B cell (primary cell): ENCODE results near the gene FBP1. TPM values are rescaled to one million over a fixed set of nuclear protein-coding genes. Genes with fewer than 3 reads are reported as not detected.

ENCODE experiments used
- ATAC-seq: fragments of 200-7000 bp; cut with Tn5 transposase; one replicate; pipeline ENCODE4 v1.10.0; 2021; ENCODE audit warnings: low read depth, mild to moderate bottlenecking, moderate number of reproducible peaks, moderate library complexity
- CTCF ChIA-PET: fragments of 350-600 bp; sonication (Branson Sonifier 250); formaldehyde crosslinking; loops from one replicate; lab custom pipeline; 2021; ENCODE audit warnings: antibody characterized with exemption, inconsistent platforms; lab: Charles Lee
- POLR2A ChIA-PET: fragments of 350-600 bp; sonication (Branson Sonifier 250); formaldehyde crosslinking; loops from one replicate; lab custom pipeline; 2021; ENCODE audit warnings: antibody characterized with exemption; lab: Charles Lee
- DNase-seq: peaks from one replicate; pipeline ENCODE4 v3.0.0; 2013
- H2AFZ ChIP-seq: 2 replicates; pipeline ENCODE4 v1.6.1; 2012; ENCODE audit warnings: mild to moderate bottlenecking, low read depth, low read length; ENCODE audit not compliant: insufficient read depth, poor library complexity, severe bottlenecking
- H3K27ac ChIP-seq, 2 donors: 1 replicate in 1 of 2; 2 replicates in 1 of 2; pipeline ENCODE4 v1.5.1; 2012 to 2013; ENCODE audit warnings: low read length in 2 of 2, mild to moderate bottlenecking in 2 of 2, moderate library complexity in 1 of 2
- H3K27me3 ChIP-seq, 4 experiments: fragments of 200-600 bp in 1 of 4; sonication (generic) in 1 of 4; replicated peaks in 1 of 4; 1 replicate in 2 of 4; 2 replicates in 2 of 4; pipeline versions ENCODE4 v1.6.1 to v1.7.0; 2013 to 2016; ENCODE audit warnings: low read length in 3 of 4, mild to moderate bottlenecking in 2 of 4, mixed read lengths in 1 of 4, moderate library complexity in 1 of 4; ENCODE audit not compliant: insufficient read depth in 4 of 4, control insufficient read depth in 3 of 4; ENCODE audit errors: control extremely low read depth in 1 of 4
- H3K36me3 ChIP-seq, 2 experiments: replicated peaks in 1 of 2; 1 replicate in 1 of 2; 2 replicates in 1 of 2; pipeline versions ENCODE4 v1.6.1 to v1.7.1; 2013; ENCODE audit warnings: low read length in 1 of 2; ENCODE audit not compliant: insufficient read depth in 2 of 2, control insufficient read depth in 1 of 2; ENCODE audit errors: control extremely low read depth in 1 of 2, extremely low read depth in 1 of 2
- H3K4me1 ChIP-seq, 2 donors: fragments of 200-600 bp in 1 of 2; sonication (generic) in 1 of 2; 1 replicate in 1 of 2; 2 replicates in 1 of 2; pipeline versions ENCODE4 v1.5.1 to v1.6.1; 2013 to 2017; ENCODE audit warnings: low read length in 2 of 2; ENCODE audit not compliant: control insufficient read depth in 2 of 2, insufficient read depth in 2 of 2
- H3K4me2 ChIP-seq: replicated peaks from 2 replicates; pipeline ENCODE3; 2012; ENCODE audit warnings: mild to moderate bottlenecking, low read depth, low read length; ENCODE audit not compliant: poor library complexity, severe bottlenecking
- H3K4me3 ChIP-seq, 5 experiments: fragments of 200-600 bp in 1 of 5; sonication (generic) in 1 of 5; 1 replicate in 3 of 5; 2 replicates in 2 of 5; pipeline versions ENCODE4 v1.5.1 to v1.7.0; 2011 to 2016; ENCODE audit warnings: low read length in 4 of 5, mild to moderate bottlenecking in 4 of 5, low read depth in 2 of 5, control low read depth in 1 of 5, moderate library complexity in 1 of 5; ENCODE audit not compliant: insufficient read depth in 1 of 5; ENCODE audit errors: control extremely low read depth in 1 of 5, extremely low read depth in 1 of 5
- H3K79me2 ChIP-seq: fragments of 200-600 bp; sonication (generic); one replicate; pipeline ENCODE4 v1.6.0; 2016; ENCODE audit warnings: low read length; ENCODE audit not compliant: control insufficient read depth, insufficient read depth
- H3K9ac ChIP-seq: fragments of 200-600 bp; sonication (generic); 2 replicates; pipeline ENCODE4 v1.6.1; 2017; ENCODE audit warnings: mild to moderate bottlenecking, low read length, moderate library complexity
- H3K9me3 ChIP-seq, 3 donors: one replicate each; pipeline versions ENCODE4 v1.6.1 to v1.7.1; 2013; ENCODE audit warnings: low read length in 2 of 3; ENCODE audit not compliant: control insufficient read depth in 2 of 3, insufficient read depth in 1 of 3; ENCODE audit errors: control extremely low read depth in 1 of 3
- H4K20me1 ChIP-seq: 2 replicates; pipeline ENCODE4 v1.6.0; 2012; ENCODE audit warnings: mild to moderate bottlenecking, low read length; ENCODE audit not compliant: insufficient read depth, control insufficient read depth, poor library complexity, severe bottlenecking
- H3K27ac Mint-ChIP-seq: one replicate; pipeline ENCODE4 v1.8.0; 2021; ENCODE audit warnings: mixed read lengths
- H3K27me3 Mint-ChIP-seq: one replicate; pipeline ENCODE4 v1.8.0; 2021; ENCODE audit warnings: mixed read lengths
- H3K4me1 Mint-ChIP-seq: one replicate; pipeline ENCODE4 v1.8.0; 2021; ENCODE audit warnings: mixed read lengths
- H3K4me3 Mint-ChIP-seq: one replicate; pipeline ENCODE4 v1.8.0; 2021; ENCODE audit warnings: mixed read lengths
- H3K9me3 Mint-ChIP-seq: one replicate; pipeline ENCODE4 v1.8.0; 2022; ENCODE audit warnings: mixed read lengths; ENCODE audit not compliant: insufficient read depth
- EZH2 ChIP-seq: IDR thresholded peaks from 2 replicates; pipeline ENCODE4 v1.6.1; 2012; ENCODE audit warnings: borderline replicate concordance, low read depth, mild to moderate bottlenecking, moderate library complexity, low read length; ENCODE audit not compliant: insufficient read depth, poor library complexity, severe bottlenecking
- WGBS: methylation state at CpG from one replicate; pipeline ENCODE4 v1.1.5; 2013; ENCODE audit warnings: missing lambda C conversion rate; ENCODE audit not compliant: insufficient coverage; 5-methylcytosine and 5-hydroxymethylcytosine counted together
- intact Hi-C: fragments of 100-400 bp; cut with micrococcal nuclease; formaldehyde crosslinking; loops from one replicate; pipeline ENCODE4 v1.10.0; 2022
- polyA plus RNA-seq: library from polyadenylated mRNA; depleted of rRNA; stranded (reverse); fragments of >200 nt; gene quantifications from 2 replicates; pipeline ENCODE4 v1.2.3, GENCODE V29; 2012
- total RNA-seq, 2 donors: library from RNA; stranded (reverse); fragments of 120-200 nt in 1 of 2; gene quantifications; 1 replicate in 1 of 2; 2 replicates in 1 of 2; pipeline versions ENCODE4 v1.2.3 to v1.2.4, GENCODE V29; 2013 to 2022
- TF ChIP-seq, protein P1 (sequence below): fragments of 200-600 bp; IDR thresholded peaks from one replicate; pipeline ENCODE4 v1.8.0; 2022; ENCODE audit warnings: antibody characterized with exemption, mild to moderate bottlenecking

FBP1 gene
- total and polyA plus RNA-seq, 2 donors (not counting 1 experiment from before 2014, with no cell fraction given), result 2.8 TPM

DNA sequence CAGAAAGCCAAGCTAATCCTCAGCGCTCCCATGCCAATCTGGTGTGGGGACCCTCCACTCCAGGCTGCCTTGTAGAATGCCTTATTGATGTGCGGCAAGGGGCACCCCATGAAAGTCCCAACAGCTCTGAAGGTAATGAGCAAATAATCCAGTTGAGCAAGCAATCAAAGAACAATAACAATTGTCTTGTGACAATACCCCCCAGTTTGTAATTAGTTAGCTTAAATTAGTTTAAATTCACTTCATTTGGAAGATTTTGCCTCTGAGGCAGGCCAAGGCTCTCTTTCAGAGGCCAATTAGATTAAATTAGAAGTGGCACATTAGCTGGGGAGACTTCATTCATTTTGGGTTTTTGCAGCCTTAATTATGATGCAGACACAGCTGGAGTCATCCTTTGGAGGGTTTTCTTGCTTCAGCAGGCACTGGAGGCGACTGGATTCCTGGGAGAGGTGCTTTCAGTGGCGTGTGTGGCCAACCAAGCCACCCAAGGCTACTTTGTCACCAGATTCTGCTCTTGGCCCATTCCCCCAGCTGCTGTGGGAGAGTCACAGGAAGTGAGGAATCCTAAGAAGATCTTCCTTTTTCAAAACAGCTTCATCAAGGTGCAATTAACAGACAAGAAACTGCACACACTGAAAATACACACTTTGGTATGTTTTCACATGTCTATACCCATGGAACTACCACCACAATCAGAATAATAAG lies 17.9 kb upstream of the FBP1 start:
- Histone ChIP-seq H2AFZ (peak overlapping the region; percentile 77), H3K79me2 (no peaks in the 10 kb centered on the region), H3K9me3 (no peaks in the 10 kb centered on the region), H3K4me2 (peak overlapping the region; percentile 73), H3K9ac (no peak overlapping the region), H3K4me3 (no peak overlapping the region), H3K36me3 (no peaks in the 10 kb centered on the region), H3K27me3 (no peaks in the 10 kb centered on the region), H3K4me1 (peaks cover 14 to 16% of the 10 kb centered on the region in 2 donors), H3K27ac (peak overlapping the region in 1 of 2 donors; percentile 83), H4K20me1 (no peaks in the 10 kb centered on the region)
- Mint-ChIP-seq H3K4me1 (peaks cover 17% of the 10 kb centered on the region), H3K27me3 (peaks cover 2% of the 10 kb centered on the region), H3K27ac (no peak overlapping the region), H3K4me3 (no peak overlapping the region), H3K9me3 (no peaks in the 10 kb centered on the region)
- TF ChIP-seq, protein P1, sequence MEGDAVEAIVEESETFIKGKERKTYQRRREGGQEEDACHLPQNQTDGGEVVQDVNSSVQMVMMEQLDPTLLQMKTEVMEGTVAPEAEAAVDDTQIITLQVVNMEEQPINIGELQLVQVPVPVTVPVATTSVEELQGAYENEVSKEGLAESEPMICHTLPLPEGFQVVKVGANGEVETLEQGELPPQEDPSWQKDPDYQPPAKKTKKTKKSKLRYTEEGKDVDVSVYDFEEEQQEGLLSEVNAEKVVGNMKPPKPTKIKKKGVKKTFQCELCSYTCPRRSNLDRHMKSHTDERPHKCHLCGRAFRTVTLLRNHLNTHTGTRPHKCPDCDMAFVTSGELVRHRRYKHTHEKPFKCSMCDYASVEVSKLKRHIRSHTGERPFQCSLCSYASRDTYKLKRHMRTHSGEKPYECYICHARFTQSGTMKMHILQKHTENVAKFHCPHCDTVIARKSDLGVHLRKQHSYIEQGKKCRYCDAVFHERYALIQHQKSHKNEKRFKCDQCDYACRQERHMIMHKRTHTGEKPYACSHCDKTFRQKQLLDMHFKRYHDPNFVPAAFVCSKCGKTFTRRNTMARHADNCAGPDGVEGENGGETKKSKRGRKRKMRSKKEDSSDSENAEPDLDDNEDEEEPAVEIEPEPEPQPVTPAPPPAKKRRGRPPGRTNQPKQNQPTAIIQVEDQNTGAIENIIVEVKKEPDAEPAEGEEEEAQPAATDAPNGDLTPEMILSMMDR, result no peak
- ChIA-PET POLR2A (interaction anchor here (1.3 kb wide), 1 partner anchor 18 kb away, joined by 4 read pairs; the partner anchor contains the start of gene FBP1), CTCF (interaction anchor here (1.1 to 3.5 kb wide), 6 partner anchors 11 to 471 kb away, joined by 3 to 33 read pairs (median 7); no protein-coding TSS in a partner anchor)
- ATAC-seq (no peak), DNase-seq (no peak)
- 92% methylated on average over 2 of the region's 4 CpGs for WGBS
- intact Hi-C loops, result loop anchor here (5.0 kb wide), 2 partner anchors 70 to 490 kb away; partner anchors contain the start of gene AOPEP

DNA sequence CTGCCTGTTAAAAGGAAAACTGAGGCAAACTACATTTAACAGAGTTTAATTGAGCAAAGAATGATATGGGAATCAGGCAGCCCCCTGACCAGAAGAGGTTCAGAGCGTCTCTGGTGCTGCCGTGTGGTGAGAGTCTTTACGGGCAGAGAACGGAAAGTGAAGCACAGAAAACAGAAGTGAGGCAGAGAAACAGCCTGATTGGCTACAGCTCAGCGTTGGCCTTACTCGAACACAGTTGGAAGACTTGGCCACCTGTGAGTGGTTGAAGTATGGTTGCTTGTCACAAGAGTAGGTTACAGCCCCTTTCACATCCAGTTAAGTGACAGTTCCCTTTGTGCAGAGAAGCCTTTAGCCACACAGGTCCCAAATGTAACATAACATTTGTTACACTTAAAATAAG lies 16.9 kb upstream of the FBP1 start:
- peak overlapping the region; percentile 73 for H3K4me2 ChIP-seq
- WGBS, result 0% methylated on average over 5 of the region's 6 CpGs

More for the DNA sequence above, 16.9 kb upstream of the FBP1 start:
- Mint-ChIP-seq H3K27ac (peak overlapping the region; percentile 69), H3K4me3 (peak overlapping the region; percentile 77), H3K9me3 (no peaks in the 10 kb centered on the region), H3K4me1 (peaks cover 17% of the 10 kb centered on the region), H3K27me3 (peaks cover 5% of the 10 kb centered on the region)
- ATAC-seq, result peak; percentile 100
- CTCF ChIA-PET, result interaction anchor here (0.8 to 3.5 kb wide), 6 partner anchors 12 to 472 kb away, joined by 3 to 33 read pairs (median 7); no protein-coding TSS in a partner anchor
- Histone ChIP-seq H3K9me3 (no peaks in the 10 kb centered on the region), H3K27me3 (no peaks in the 10 kb centered on the region), H2AFZ (peak overlapping the region; percentile 77), H3K36me3 (no peaks in the 10 kb centered on the region), H3K4me1 (peaks cover 14 to 16% of the 10 kb centered on the region in 2 donors), H4K20me1 (no peaks in the 10 kb centered on the region), H3K9ac (peak overlapping the region; percentile 73), H3K4me3 (peak overlapping the region in 4 of 5 experiments; percentile 36 to 66 (median 56)), H3K79me2 (no peaks in the 10 kb centered on the region), H3K27ac (peak overlapping the region; percentile 70 to 83)
- TF ChIP-seq, protein P1, result no peak
- no peak for TF ChIP-seq EZH2
- intact Hi-C loops, result loop anchor here (5.0 kb wide), 2 partner anchors 71 to 489 kb away; partner anchors contain the start of gene AOPEP
- POLR2A ChIA-PET, result interaction anchor here (0.6 to 1.3 kb wide), 2 partner anchors 13 to 17 kb away, joined by 4 read pairs; partner anchors contain the start of gene FBP1
- peak; percentile 86 for DNase-seq
